HepG2 (cell line): Measurements from ENCODE around the gene GPT2. TPM values are rescaled to one million over a fixed set of nuclear protein-coding genes. Genes with fewer than 3 reads are reported as not detected.

Experiments used
- FOXM1 ChIP-seq: sonication (generic); formaldehyde crosslinking; IDR thresholded peaks from 2 replicates; pipeline ENCODE4 v1.5.0; 2020; ENCODE audit warnings: missing genetic modification reagents
- JUN ChIP-seq: sonication (generic); formaldehyde crosslinking; IDR thresholded peaks from 2 replicates; pipeline ENCODE4 v1.4.0; 2020; ENCODE audit warnings: mild to moderate bottlenecking, missing genetic modification reagents
- MIER3 ChIP-seq: IDR thresholded peaks from 2 replicates; pipeline ENCODE4 v1.6.1; 2016; ENCODE audit warnings: missing compliant biosample characterization, borderline replicate concordance
- NKX3-1 ChIP-seq: sonication (generic); formaldehyde crosslinking; IDR thresholded peaks from 2 replicates; pipeline ENCODE4 v1.5.0; 2020; ENCODE audit warnings: missing genetic modification reagents
- PAWR ChIP-seq: sonication (generic); formaldehyde crosslinking; IDR thresholded peaks from 2 replicates; pipeline ENCODE4 v1.4.0; 2020; ENCODE audit warnings: missing genetic modification reagents, mild to moderate bottlenecking, borderline replicate concordance
- PCBP2 ChIP-seq: fragments of 200-400 bp; formaldehyde crosslinking; optimal IDR thresholded peaks from 2 replicates; pipeline ENCODE3; 2018; ENCODE audit warnings: low read length, low read depth; ENCODE audit not compliant: poor library complexity, severe bottlenecking
- SIX4 ChIP-seq: sonication (generic); formaldehyde crosslinking; IDR thresholded peaks from 2 replicates; pipeline ENCODE4 v1.4.0; 2020; ENCODE audit warnings: missing genetic modification reagents
- SNAPC2 ChIP-seq: sonication (generic); formaldehyde crosslinking; IDR thresholded peaks from 2 replicates; pipeline ENCODE4 v1.8.1; 2022; ENCODE audit warnings: mild to moderate bottlenecking, missing genetic modification reagents
- TBP ChIP-seq: sonication (generic); formaldehyde crosslinking; IDR thresholded peaks from 2 replicates; pipeline ENCODE4 v1.5.0; 2020; ENCODE audit warnings: missing genetic modification reagents
- ZFP36L2 ChIP-seq: sonication (generic); formaldehyde crosslinking; IDR thresholded peaks from 2 replicates; pipeline ENCODE4 v1.4.0; 2020; ENCODE audit warnings: missing genetic modification reagents
- ZNF3 ChIP-seq: IDR thresholded peaks from 2 replicates; pipeline ENCODE4 v1.7.0; 2017; ENCODE audit warnings: inconsistent platforms
- ZNF350 ChIP-seq: sonication (generic); formaldehyde crosslinking; IDR thresholded peaks from 2 replicates; pipeline ENCODE4 v1.4.0; 2020; ENCODE audit warnings: mild to moderate bottlenecking, low read depth, missing genetic modification reagents, borderline replicate concordance
- polyA plus RNA-seq, 8 experiments: library from polyadenylated mRNA; depleted of rRNA in 3 of 8; stranded (reverse) in 7 of 8; unstranded in 1 of 8; fragments of >200 nt; fragmentation: Illumina TruSeq in 4 of 8; extraction: Trizol in 4 of 8; gene quantifications; 2 replicates each; pipeline versions ENCODE4 v1.2.1 to v1.2.3, GENCODE V29; 2011 to 2016; ENCODE audit warnings: low read depth in 4 of 8, missing spikeins in 1 of 8, mixed read lengths in 1 of 8; ENCODE audit not compliant: insufficient read depth in 1 of 8
- total RNA-seq, 5 experiments: library from RNA; depleted of rRNA; stranded (reverse); fragments of >200 nt; fragmentation: Illumina TruSeq; extraction: Trizol; gene quantifications; 2 replicates each; pipeline ENCODE4 v1.2.3, GENCODE V29; 2016; ENCODE audit warnings: low read depth in 1 of 5
- TF ChIP-seq, protein P1 (sequence below): sonication (generic); formaldehyde crosslinking; IDR thresholded peaks from 2 replicates; pipeline ENCODE4 v1.4.0; 2020; ENCODE audit warnings: mild to moderate bottlenecking, missing genetic modification reagents, borderline replicate concordance
- TF ChIP-seq, protein P2 (sequence below): sonication (generic); formaldehyde crosslinking; IDR thresholded peaks from 2 replicates; pipeline ENCODE4 v1.8.1; 2023; ENCODE audit warnings: mild to moderate bottlenecking, inconsistent platforms, moderate library complexity, missing genetic modification reagents, borderline replicate concordance
- TF ChIP-seq, protein P3 (sequence below): sonication (generic); formaldehyde crosslinking; IDR thresholded peaks from 2 replicates; pipeline ENCODE4 v1.4.0; 2020; ENCODE audit warnings: mild to moderate bottlenecking, missing genetic modification reagents
- TF ChIP-seq, protein P4 (sequence below): sonication (generic); formaldehyde crosslinking; IDR thresholded peaks from 2 replicates; pipeline ENCODE4 v1.4.0; 2020; ENCODE audit warnings: missing genetic modification reagents
- TF ChIP-seq, protein P5 (sequence below): sonication (generic); formaldehyde crosslinking; conservative IDR thresholded peaks from 2 replicates; pipeline ENCODE4 v1.4.0; 2020; ENCODE audit warnings: missing genetic modification reagents
- TF ChIP-seq, protein P6 (sequence below), 2 experiments: sonication (generic) in 1 of 2; formaldehyde crosslinking in 1 of 2; IDR thresholded peaks; 2 replicates each; pipeline versions ENCODE4 v1.5.1 to v1.6.1; 2011 to 2020; ENCODE audit warnings: borderline replicate concordance in 1 of 2, low read depth in 1 of 2, low read length in 1 of 2, mild to moderate bottlenecking in 1 of 2, missing genetic modification reagents in 1 of 2, moderate library complexity in 1 of 2

The GPT2 gene
- total and polyA plus RNA-seq, 2 of the 13 experiments (the other 11 are each of a cell fraction or from before 2014, with no cell fraction given), result 138 to 267 TPM

DNA sequence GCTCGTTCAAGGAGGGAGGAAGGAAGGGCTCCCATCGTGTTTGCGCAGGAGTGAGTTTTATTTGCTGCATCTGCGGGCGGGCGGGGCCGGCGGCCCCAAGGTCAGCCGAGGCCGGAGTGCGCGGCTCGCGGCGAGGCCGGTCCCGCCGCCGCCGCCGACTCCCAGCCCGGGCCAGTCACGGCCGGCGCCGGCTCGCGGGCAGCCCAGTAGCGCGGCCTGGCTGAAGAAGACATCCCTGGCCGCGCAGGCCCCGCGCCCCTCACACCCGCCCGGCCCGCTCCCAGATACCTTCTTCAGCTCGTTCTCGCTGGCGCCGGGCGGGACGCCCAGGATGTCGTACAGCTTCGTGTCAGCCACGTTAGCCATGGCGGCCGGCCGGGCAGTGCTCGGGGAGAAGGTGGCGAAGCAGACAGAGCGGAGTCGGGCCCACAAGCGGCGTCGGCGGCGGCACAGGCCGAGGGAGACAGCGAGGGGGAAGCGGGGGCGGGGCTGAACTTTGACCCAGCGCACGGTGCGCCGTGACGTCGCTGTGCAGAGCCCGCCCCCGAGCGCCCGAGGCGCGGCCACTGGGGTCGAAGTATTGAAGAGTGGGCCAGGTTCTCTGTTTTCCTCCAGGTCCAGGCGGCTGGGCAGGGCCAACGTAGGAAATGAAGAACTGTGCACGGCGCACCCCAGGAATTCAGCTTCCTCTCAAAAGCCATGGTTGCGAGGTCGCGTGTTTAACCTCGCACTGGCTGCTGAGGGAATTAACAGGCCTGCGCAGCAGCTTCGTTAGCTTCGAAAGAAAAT lies 89.2 kb downstream of the GPT2 start, which contains the start of gene DNAJA2 (continued):
- TF ChIP-seq, protein P1, sequence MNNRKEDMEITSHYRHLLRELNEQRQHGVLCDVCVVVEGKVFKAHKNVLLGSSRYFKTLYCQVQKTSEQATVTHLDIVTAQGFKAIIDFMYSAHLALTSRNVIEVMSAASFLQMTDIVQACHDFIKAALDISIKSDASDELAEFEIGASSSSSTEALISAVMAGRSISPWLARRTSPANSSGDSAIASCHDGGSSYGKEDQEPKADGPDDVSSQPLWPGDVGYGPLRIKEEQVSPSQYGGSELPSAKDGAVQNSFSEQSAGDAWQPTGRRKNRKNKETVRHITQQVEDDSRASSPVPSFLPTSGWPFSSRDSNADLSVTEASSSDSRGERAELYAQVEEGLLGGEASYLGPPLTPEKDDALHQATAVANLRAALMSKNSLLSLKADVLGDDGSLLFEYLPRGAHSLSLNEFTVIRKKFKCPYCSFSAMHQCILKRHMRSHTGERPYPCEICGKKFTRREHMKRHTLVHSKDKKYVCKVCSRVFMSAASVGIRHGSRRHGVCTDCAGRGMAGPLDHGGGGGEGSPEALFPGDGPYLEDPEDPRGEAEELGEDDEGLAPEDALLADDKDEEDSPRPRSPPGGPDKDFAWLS (CRISPR knock-in tag), result no peak
- peak; percentile 57; the same call in 1 of the 2 replicates for TF ChIP-seq ZNF3
- TF ChIP-seq, protein P2, sequence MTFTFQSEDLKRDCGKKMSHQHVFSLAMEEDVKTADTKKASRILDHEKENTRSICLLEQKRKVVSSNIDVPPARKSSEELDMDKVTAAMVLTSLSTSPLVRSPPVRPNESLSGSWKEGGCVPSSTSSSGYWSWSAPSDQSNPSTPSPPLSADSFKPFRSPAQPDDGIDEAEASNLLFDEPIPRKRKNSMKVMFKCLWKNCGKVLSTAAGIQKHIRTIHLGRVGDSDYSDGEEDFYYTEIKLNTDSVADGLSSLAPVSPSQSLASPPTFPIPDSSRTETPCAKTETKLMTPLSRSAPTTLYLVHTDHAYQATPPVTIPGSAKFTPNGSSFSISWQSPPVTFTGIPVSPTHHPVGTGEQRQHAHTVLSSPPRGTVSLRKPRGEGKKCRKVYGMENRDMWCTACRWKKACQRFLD (CRISPR knock-in tag), result peak; percentile 89; the same call in 1 of the 2 replicates
- TF ChIP-seq, protein P3, sequence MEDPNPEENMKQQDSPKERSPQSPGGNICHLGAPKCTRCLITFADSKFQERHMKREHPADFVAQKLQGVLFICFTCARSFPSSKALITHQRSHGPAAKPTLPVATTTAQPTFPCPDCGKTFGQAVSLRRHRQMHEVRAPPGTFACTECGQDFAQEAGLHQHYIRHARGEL (CRISPR knock-in tag), result no peak; the same call in 1 of the 2 replicates
- TF ChIP-seq SNAPC2, result peak; percentile 64
- TF ChIP-seq, protein P4, sequence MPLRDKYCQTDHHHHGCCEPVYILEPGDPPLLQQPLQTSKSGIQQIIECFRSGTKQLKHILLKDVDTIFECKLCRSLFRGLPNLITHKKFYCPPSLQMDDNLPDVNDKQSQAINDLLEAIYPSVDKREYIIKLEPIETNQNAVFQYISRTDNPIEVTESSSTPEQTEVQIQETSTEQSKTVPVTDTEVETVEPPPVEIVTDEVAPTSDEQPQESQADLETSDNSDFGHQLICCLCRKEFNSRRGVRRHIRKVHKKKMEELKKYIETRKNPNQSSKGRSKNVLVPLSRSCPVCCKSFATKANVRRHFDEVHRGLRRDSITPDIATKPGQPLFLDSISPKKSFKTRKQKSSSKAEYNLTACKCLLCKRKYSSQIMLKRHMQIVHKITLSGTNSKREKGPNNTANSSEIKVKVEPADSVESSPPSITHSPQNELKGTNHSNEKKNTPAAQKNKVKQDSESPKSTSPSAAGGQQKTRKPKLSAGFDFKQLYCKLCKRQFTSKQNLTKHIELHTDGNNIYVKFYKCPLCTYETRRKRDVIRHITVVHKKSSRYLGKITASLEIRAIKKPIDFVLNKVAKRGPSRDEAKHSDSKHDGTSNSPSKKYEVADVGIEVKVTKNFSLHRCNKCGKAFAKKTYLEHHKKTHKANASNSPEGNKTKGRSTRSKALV (CRISPR knock-in tag), result peak; percentile 94
- no peak for TF ChIP-seq TBP
- TF ChIP-seq ZNF350 (CRISPR knock-in tag), result peak; percentile 69
- peak; percentile 64 for TF ChIP-seq SIX4
- TF ChIP-seq JUN, result peak; percentile 44; the same call in 1 of the 2 replicates
- TF ChIP-seq MIER3, result peak; percentile 1; the same call in 1 of the 2 replicates
- peak; percentile 78; the same call in 1 of the 2 replicates for TF ChIP-seq FOXM1 (CRISPR knock-in tag)
- TF ChIP-seq, protein P5, sequence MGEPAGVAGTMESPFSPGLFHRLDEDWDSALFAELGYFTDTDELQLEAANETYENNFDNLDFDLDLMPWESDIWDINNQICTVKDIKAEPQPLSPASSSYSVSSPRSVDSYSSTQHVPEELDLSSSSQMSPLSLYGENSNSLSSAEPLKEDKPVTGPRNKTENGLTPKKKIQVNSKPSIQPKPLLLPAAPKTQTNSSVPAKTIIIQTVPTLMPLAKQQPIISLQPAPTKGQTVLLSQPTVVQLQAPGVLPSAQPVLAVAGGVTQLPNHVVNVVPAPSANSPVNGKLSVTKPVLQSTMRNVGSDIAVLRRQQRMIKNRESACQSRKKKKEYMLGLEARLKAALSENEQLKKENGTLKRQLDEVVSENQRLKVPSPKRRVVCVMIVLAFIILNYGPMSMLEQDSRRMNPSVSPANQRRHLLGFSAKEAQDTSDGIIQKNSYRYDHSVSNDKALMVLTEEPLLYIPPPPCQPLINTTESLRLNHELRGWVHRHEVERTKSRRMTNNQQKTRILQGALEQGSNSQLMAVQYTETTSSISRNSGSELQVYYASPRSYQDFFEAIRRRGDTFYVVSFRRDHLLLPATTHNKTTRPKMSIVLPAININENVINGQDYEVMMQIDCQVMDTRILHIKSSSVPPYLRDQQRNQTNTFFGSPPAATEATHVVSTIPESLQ (CRISPR knock-in tag), result 0 out of 2 replicates have a peak, but pooled peaks have one; percentile 47
- no peak for TF ChIP-seq PCBP2
- peak; percentile 96 for TF ChIP-seq NKX3-1 (CRISPR knock-in tag)
- no peak for TF ChIP-seq PAWR (CRISPR knock-in tag)
- TF ChIP-seq, protein P6, sequence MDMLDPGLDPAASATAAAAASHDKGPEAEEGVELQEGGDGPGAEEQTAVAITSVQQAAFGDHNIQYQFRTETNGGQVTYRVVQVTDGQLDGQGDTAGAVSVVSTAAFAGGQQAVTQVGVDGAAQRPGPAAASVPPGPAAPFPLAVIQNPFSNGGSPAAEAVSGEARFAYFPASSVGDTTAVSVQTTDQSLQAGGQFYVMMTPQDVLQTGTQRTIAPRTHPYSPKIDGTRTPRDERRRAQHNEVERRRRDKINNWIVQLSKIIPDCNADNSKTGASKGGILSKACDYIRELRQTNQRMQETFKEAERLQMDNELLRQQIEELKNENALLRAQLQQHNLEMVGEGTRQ (IDR thresholded peaks at IDR 0.05; ENCODE audit: low read depth, low read length), result no peak
- TF ChIP-seq, protein P6 (CRISPR knock-in tag; IDR thresholded peaks at IDR 0.05; ENCODE audit: borderline replicate concordance), result peak; percentile 22; the same call in 1 of the 2 replicates
- TF ChIP-seq ZFP36L2, result no peak
